GM23338 (cell line): ENCODE measurements around the gene BBS1. TPM values are rescaled to one million over a fixed set of nuclear protein-coding genes. Genes with fewer than 3 reads are reported as not detected.

ENCODE experiments used
- ATAC-seq: fragments of 200-7000 bp; cut with Tn5 transposase; 3 replicates; pipeline ENCODE4 v1.9.1; 2020
- DNase-seq: peaks from one replicate; pipeline ENCODE4 v3.0.0-alpha.2; 2015; ENCODE audit warnings: low spot score
- H2AFZ ChIP-seq: fragments of 200-600 bp; sonication (generic); 2 replicates; pipeline ENCODE4 v1.8.0; 2016; ENCODE audit warnings: antibody characterized with exemption, mild to moderate bottlenecking, moderate library complexity
- H3F3A ChIP-seq: fragments of 200-600 bp; sonication (generic); replicated peaks from 2 replicates; pipeline ENCODE4 v1.8.0; 2017; ENCODE audit warnings: antibody characterized with exemption, mixed run types, low read depth
- H3K27ac ChIP-seq: fragments of 200-600 bp; sonication (generic); 2 replicates; pipeline ENCODE4 v1.6.1; 2016; ENCODE audit warnings: low read depth
- H3K27me3 ChIP-seq: fragments of 200-600 bp; sonication (generic); 2 replicates; pipeline ENCODE4 v1.8.0; 2016; ENCODE audit warnings: mild to moderate bottlenecking, mixed run types, moderate library complexity; ENCODE audit not compliant: insufficient read depth
- H3K36me3 ChIP-seq: fragments of 200-600 bp; sonication (generic); 2 replicates; pipeline ENCODE4 v1.8.0; 2016; ENCODE audit warnings: mild to moderate bottlenecking; ENCODE audit not compliant: insufficient read depth
- H3K4me1 ChIP-seq: fragments of 200-600 bp; sonication (generic); 2 replicates; pipeline ENCODE4 v1.8.0; 2016; ENCODE audit warnings: mild to moderate bottlenecking, moderate library complexity; ENCODE audit not compliant: insufficient read depth
- H3K4me2 ChIP-seq: fragments of 200-600 bp; sonication (generic); 2 replicates; pipeline ENCODE4 v1.7.1; 2017; ENCODE audit warnings: mixed run types
- H3K4me3 ChIP-seq: fragments of 200-600 bp; sonication (generic); 2 replicates; pipeline ENCODE4 v1.6.1; 2016; ENCODE audit warnings: mixed run types
- H3K79me2 ChIP-seq: fragments of 200-600 bp; sonication (generic); replicated peaks from 2 replicates; pipeline ENCODE4 v1.8.0; 2017; ENCODE audit warnings: mild to moderate bottlenecking; ENCODE audit not compliant: insufficient read depth
- H3K9me2 ChIP-seq: fragments of 200-600 bp; sonication (generic); 2 replicates; pipeline ENCODE4 v1.8.0; 2017; ENCODE audit not compliant: insufficient read depth
- H4K20me1 ChIP-seq: fragments of 200-600 bp; sonication (generic); replicated peaks from 2 replicates; pipeline ENCODE4 v1.8.0; 2017; ENCODE audit warnings: mild to moderate bottlenecking; ENCODE audit not compliant: insufficient read depth
- H3K27ac Mint-ChIP-seq: 2 replicates; pipeline ENCODE4 v1.8.0; 2020; ENCODE audit warnings: inconsistent platforms, mild to moderate bottlenecking, moderate library complexity, mixed read lengths
- H3K27me3 Mint-ChIP-seq: 3 replicates; pipeline ENCODE4 v1.8.0; 2022; ENCODE audit warnings: low read depth, mild to moderate bottlenecking, moderate library complexity, mixed read lengths, inconsistent platforms; ENCODE audit not compliant: insufficient read depth, poor library complexity
- H3K36me3 Mint-ChIP-seq: 3 replicates; pipeline ENCODE4 v1.8.0; 2021; ENCODE audit warnings: low read depth, mild to moderate bottlenecking, inconsistent platforms, moderate library complexity, mixed read lengths
- H3K4me1 Mint-ChIP-seq: 3 replicates; pipeline ENCODE4 v1.8.0; 2020; ENCODE audit warnings: mild to moderate bottlenecking, inconsistent platforms, mixed read lengths
- H3K4me3 Mint-ChIP-seq: 3 replicates; pipeline ENCODE4 v1.8.0; 2021; ENCODE audit warnings: moderate library complexity, mild to moderate bottlenecking, inconsistent platforms, mixed read lengths
- H3K9me3 Mint-ChIP-seq: 3 replicates; pipeline ENCODE4 v1.8.0; 2020; ENCODE audit warnings: moderate library complexity, mild to moderate bottlenecking, inconsistent platforms, mixed read lengths
- CREB1 ChIP-seq: fragments of 250-450 bp; sonication (Bioruptor Pico); IDR thresholded peaks from 2 replicates; pipeline ENCODE4 v1.5.0; 2020; ENCODE audit warnings: low read depth, mild to moderate bottlenecking, moderate library complexity
- EZH2 ChIP-seq: fragments of 200-600 bp; sonication (generic); IDR thresholded peaks from one replicate; pipeline ENCODE4 v1.8.0; 2017; ENCODE audit warnings: antibody characterized with exemption, mild to moderate bottlenecking, low read depth; ENCODE audit not compliant: unreplicated experiment
- JUNB ChIP-seq: IDR thresholded peaks from one replicate; pipeline ENCODE4 v1.6.1; 2016; ENCODE audit warnings: antibody characterized with exemption; ENCODE audit not compliant: unreplicated experiment
- NANOG ChIP-seq: IDR thresholded peaks from 2 replicates; pipeline ENCODE4 v1.6.1; 2016; ENCODE audit warnings: antibody characterized with exemption, borderline replicate concordance
- polyA plus RNA-seq: library from polyadenylated mRNA; unstranded; fragments of >200 nt; fragmentation: Nextera tagmentation; extraction: Ambion mirVana; gene quantifications from 2 replicates; pipeline ENCODE4 v1.2.1, GENCODE V29; 2016
- total RNA-seq: library from RNA; depleted of rRNA; stranded (reverse); fragments of >200 nt; shearing (Covaris generic); gene quantifications from 2 replicates; pipeline ENCODE4 v1.2.3, GENCODE V29; 2014
- TF ChIP-seq, protein P1 (sequence below): fragments of 250-450 bp; sonication (Bioruptor Pico); IDR thresholded peaks from 2 replicates; pipeline ENCODE4 v1.5.0; 2020; ENCODE audit warnings: mild to moderate bottlenecking, moderate library complexity

The BBS1 gene
- total and polyA plus RNA-seq, 2 experiments from 2014 or later, result 11.6 to 41.3 TPM

DNA sequence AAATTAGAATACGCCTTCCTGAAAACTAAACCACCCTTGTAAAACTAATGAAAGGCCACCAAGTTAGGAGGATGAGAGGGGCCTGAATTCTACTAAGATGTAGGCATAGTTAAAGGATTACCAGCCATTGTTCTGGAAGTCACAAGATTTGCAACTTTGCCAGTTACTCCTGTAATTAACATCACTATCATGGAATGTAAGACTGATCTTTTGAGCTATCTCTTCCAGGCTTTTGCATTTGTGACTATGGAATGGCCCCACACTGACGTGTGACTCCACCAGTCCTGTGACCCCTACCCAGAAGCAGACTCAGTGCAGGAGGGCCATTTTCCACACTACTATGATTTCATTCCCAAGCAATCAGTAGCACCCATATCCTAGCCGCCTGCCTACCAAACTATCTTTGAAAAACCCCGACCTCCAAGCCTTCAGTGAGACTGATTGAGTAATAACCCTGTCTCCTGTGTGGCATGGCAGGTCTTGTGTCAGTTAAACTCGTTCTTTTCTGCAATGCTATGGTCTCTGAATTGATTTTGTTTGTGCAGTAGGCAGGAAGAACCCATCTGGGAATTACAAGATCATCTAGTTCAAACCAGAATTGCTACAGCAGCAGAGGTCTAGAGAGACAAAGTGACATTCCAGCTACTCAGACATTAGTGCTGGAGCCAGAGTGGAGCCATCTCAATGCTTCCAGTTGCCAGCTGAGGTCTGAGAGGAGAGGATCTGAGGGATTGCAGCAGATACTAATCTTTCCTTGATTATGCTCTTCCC lies 59.8 kb downstream of the BBS1 start:
- Mint-ChIP-seq H3K4me3 (peak overlapping the region; percentile 1; the same call in 1 of the 3 replicates), H3K27ac (peak overlapping the region; percentile 86), H3K27me3 (peaks cover 25% of the 10 kb centered on the region), H3K36me3 (peaks cover 27% of the 10 kb centered on the region), H3K4me1 (peaks cover 21% of the 10 kb centered on the region), H3K9me3 (peaks cover 35% of the 10 kb centered on the region)
- H3K9me2 ChIP-seq, result no peaks in the 10 kb centered on the region
- H3K36me3 ChIP-seq, result no peaks in the 10 kb centered on the region
- H2AFZ ChIP-seq, result no peak overlapping the region
- H3F3A ChIP-seq, result peaks cover 11% of the 10 kb centered on the region; the same call in 1 of the 2 replicates
- H4K20me1 ChIP-seq, result no peaks in the 10 kb centered on the region
- TF ChIP-seq, protein P1, sequence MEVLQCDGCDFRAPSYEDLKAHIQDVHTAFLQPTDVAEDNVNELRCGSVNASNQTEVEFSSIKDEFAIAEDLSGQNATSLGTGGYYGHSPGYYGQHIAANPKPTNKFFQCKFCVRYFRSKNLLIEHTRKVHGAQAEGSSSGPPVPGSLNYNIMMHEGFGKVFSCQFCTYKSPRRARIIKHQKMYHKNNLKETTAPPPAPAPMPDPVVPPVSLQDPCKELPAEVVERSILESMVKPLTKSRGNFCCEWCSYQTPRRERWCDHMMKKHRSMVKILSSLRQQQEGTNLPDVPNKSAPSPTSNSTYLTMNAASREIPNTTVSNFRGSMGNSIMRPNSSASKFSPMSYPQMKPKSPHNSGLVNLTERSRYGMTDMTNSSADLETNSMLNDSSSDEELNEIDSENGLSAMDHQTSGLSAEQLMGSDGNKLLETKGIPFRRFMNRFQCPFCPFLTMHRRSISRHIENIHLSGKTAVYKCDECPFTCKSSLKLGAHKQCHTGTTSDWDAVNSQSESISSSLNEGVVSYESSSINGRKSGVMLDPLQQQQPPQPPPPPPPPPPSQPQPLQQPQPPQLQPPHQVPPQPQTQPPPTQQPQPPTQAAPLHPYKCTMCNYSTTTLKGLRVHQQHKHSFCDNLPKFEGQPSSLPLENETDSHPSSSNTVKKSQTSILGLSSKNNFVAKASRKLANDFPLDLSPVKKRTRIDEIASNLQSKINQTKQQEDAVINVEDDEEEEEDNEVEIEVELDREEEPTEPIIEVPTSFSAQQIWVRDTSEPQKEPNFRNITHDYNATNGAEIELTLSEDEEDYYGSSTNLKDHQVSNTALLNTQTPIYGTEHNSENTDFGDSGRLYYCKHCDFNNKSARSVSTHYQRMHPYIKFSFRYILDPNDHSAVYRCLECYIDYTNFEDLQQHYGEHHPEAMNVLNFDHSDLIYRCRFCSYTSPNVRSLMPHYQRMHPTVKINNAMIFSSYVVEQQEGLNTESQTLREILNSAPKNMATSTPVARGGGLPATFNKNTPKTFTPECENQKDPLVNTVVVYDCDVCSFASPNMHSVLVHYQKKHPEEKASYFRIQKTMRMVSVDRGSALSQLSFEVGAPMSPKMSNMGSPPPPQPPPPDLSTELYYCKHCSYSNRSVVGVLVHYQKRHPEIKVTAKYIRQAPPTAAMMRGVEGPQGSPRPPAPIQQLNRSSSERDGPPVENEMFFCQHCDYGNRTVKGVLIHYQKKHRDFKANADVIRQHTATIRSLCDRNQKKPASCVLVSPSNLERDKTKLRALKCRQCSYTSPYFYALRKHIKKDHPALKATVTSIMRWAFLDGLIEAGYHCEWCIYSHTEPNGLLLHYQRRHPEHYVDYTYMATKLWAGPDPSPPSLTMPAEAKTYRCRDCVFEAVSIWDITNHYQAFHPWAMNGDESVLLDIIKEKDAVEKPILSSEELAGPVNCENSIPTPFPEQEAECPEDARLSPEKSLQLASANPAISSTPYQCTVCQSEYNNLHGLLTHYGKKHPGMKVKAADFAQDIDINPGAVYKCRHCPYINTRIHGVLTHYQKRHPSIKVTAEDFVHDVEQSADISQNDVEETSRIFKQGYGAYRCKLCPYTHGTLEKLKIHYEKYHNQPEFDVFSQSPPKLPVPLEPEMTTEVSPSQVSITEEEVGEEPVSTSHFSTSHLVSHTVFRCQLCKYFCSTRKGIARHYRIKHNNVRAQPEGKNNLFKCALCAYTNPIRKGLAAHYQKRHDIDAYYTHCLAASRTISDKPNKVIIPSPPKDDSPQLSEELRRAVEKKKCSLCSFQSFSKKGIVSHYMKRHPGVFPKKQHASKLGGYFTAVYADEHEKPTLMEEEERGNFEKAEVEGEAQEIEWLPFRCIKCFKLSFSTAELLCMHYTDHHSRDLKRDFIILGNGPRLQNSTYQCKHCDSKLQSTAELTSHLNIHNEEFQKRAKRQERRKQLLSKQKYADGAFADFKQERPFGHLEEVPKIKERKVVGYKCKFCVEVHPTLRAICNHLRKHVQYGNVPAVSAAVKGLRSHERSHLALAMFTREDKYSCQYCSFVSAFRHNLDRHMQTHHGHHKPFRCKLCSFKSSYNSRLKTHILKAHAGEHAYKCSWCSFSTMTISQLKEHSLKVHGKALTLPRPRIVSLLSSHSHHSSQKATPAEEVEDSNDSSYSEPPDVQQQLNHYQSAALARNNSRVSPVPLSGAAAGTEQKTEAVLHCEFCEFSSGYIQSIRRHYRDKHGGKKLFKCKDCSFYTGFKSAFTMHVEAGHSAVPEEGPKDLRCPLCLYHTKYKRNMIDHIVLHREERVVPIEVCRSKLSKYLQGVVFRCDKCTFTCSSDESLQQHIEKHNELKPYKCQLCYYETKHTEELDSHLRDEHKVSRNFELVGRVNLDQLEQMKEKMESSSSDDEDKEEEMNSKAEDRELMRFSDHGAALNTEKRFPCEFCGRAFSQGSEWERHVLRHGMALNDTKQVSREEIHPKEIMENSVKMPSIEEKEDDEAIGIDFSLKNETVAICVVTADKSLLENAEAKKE, result 0 out of 2 replicates have a peak, but pooled peaks have one; percentile 34
- TF ChIP-seq CREB1 (CRISPR knock-in tag) (peak; percentile 32; the same call in 1 of the 2 replicates), NANOG (no peak)
- H3K4me3 ChIP-seq, result no peak overlapping the region
- peak overlapping the region; percentile 40; the same call in 1 of the 2 replicates for H3K4me2 ChIP-seq
- DNase-seq, result peak; percentile 68
- peak; percentile 47 for ATAC-seq
- H3K4me1 ChIP-seq, result peaks cover 23% of the 10 kb centered on the region
- peaks cover 6% of the 10 kb centered on the region; the same call in 1 of the 2 replicates for H3K27me3 ChIP-seq
- no peaks in the 10 kb centered on the region for H3K79me2 ChIP-seq
- peak overlapping the region; percentile 92 for H3K27ac ChIP-seq

DNA sequence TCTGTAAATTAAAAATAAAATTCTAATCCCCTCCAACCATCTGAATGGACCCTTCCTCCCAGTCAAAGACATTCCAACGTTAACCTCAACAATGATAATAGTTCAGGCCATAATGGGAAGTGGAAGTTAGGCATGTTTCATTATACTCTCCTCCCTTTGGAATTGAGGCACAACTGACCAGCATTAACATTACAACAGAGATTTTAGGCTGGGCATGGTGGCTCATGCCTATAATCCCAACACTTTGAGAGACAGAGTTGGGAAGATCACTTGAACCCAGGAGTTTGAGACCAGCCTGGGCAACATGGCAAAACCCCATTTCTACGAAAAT lies 60.4 kb downstream of the BBS1 start:
- Mint-ChIP-seq H3K4me3 (no peak overlapping the region), H3K9me3 (peaks cover 40% of the 10 kb centered on the region), H3K4me1 (peaks cover 21% of the 10 kb centered on the region), H3K36me3 (peaks cover 32% of the 10 kb centered on the region), H3K27me3 (peaks cover 20% of the 10 kb centered on the region), H3K27ac (0 out of 2 replicates have a peak overlapping the region, but pooled peaks have one; percentile 26)
- H3K4me2 ChIP-seq, result peak overlapping the region; percentile 40; the same call in 1 of the 2 replicates
- ATAC-seq (no peak), DNase-seq (peak; percentile 33)
- H3K27ac ChIP-seq, result peak overlapping the region; percentile 92
- peaks cover 11% of the 10 kb centered on the region; the same call in 1 of the 2 replicates for H3F3A ChIP-seq
- H4K20me1 ChIP-seq, result no peaks in the 10 kb centered on the region
- no peaks in the 10 kb centered on the region for H3K79me2 ChIP-seq
- peaks cover 6% of the 10 kb centered on the region; the same call in 1 of the 2 replicates for H3K27me3 ChIP-seq
- H3K9me2 ChIP-seq, result no peaks in the 10 kb centered on the region
- H3K36me3 ChIP-seq, result no peaks in the 10 kb centered on the region
- H3K4me1 ChIP-seq, result peaks cover 23% of the 10 kb centered on the region
- H2AFZ ChIP-seq, result no peak overlapping the region
- no peak overlapping the region for H3K4me3 ChIP-seq
- TF ChIP-seq JUNB, result no peak
- TF ChIP-seq, protein P1, result no peak
- TF ChIP-seq EZH2, result no peak
